B cell (primary cell): ENCODE data around the gene IL3RA. TPM values are rescaled to one million over a fixed set of nuclear protein-coding genes. Genes with fewer than 3 reads are reported as not detected.

Source experiments
- ATAC-seq: fragments of 200-7000 bp; cut with Tn5 transposase; one replicate; pipeline ENCODE4 v1.10.0; 2021; ENCODE audit warnings: low read depth, mild to moderate bottlenecking, moderate number of reproducible peaks, moderate library complexity
- CTCF ChIA-PET: fragments of 350-600 bp; sonication (Branson Sonifier 250); formaldehyde crosslinking; loops from one replicate; lab custom pipeline; 2021; ENCODE audit warnings: antibody characterized with exemption, inconsistent platforms; lab: Charles Lee
- POLR2A ChIA-PET: fragments of 350-600 bp; sonication (Branson Sonifier 250); formaldehyde crosslinking; loops from one replicate; lab custom pipeline; 2021; ENCODE audit warnings: antibody characterized with exemption; lab: Charles Lee
- DNase-seq: peaks from one replicate; pipeline ENCODE4 v3.0.0; 2013
- H2AFZ ChIP-seq: 2 replicates; pipeline ENCODE4 v1.6.1; 2012; ENCODE audit warnings: mild to moderate bottlenecking, low read depth, low read length; ENCODE audit not compliant: insufficient read depth, poor library complexity, severe bottlenecking
- H3K27ac ChIP-seq, 2 donors: 1 replicate in 1 of 2; 2 replicates in 1 of 2; pipeline ENCODE4 v1.5.1; 2012 to 2013; ENCODE audit warnings: low read length in 2 of 2, mild to moderate bottlenecking in 2 of 2, moderate library complexity in 1 of 2
- H3K27me3 ChIP-seq, 4 experiments: fragments of 200-600 bp in 1 of 4; sonication (generic) in 1 of 4; replicated peaks in 1 of 4; 1 replicate in 2 of 4; 2 replicates in 2 of 4; pipeline versions ENCODE4 v1.6.1 to v1.7.0; 2013 to 2016; ENCODE audit warnings: low read length in 3 of 4, mild to moderate bottlenecking in 2 of 4, mixed read lengths in 1 of 4, moderate library complexity in 1 of 4; ENCODE audit not compliant: insufficient read depth in 4 of 4, control insufficient read depth in 3 of 4; ENCODE audit errors: control extremely low read depth in 1 of 4
- H3K36me3 ChIP-seq, 2 experiments: replicated peaks in 1 of 2; 1 replicate in 1 of 2; 2 replicates in 1 of 2; pipeline versions ENCODE4 v1.6.1 to v1.7.1; 2013; ENCODE audit warnings: low read length in 1 of 2; ENCODE audit not compliant: insufficient read depth in 2 of 2, control insufficient read depth in 1 of 2; ENCODE audit errors: control extremely low read depth in 1 of 2, extremely low read depth in 1 of 2
- H3K4me1 ChIP-seq, 2 donors: fragments of 200-600 bp in 1 of 2; sonication (generic) in 1 of 2; 1 replicate in 1 of 2; 2 replicates in 1 of 2; pipeline versions ENCODE4 v1.5.1 to v1.6.1; 2013 to 2017; ENCODE audit warnings: low read length in 2 of 2; ENCODE audit not compliant: control insufficient read depth in 2 of 2, insufficient read depth in 2 of 2
- H3K4me2 ChIP-seq: replicated peaks from 2 replicates; pipeline ENCODE3; 2012; ENCODE audit warnings: mild to moderate bottlenecking, low read depth, low read length; ENCODE audit not compliant: poor library complexity, severe bottlenecking
- H3K4me3 ChIP-seq, 5 experiments: fragments of 200-600 bp in 1 of 5; sonication (generic) in 1 of 5; 1 replicate in 3 of 5; 2 replicates in 2 of 5; pipeline versions ENCODE4 v1.5.1 to v1.7.0; 2011 to 2016; ENCODE audit warnings: low read length in 4 of 5, mild to moderate bottlenecking in 4 of 5, low read depth in 2 of 5, control low read depth in 1 of 5, moderate library complexity in 1 of 5; ENCODE audit not compliant: insufficient read depth in 1 of 5; ENCODE audit errors: control extremely low read depth in 1 of 5, extremely low read depth in 1 of 5
- H3K79me2 ChIP-seq: fragments of 200-600 bp; sonication (generic); one replicate; pipeline ENCODE4 v1.6.0; 2016; ENCODE audit warnings: low read length; ENCODE audit not compliant: control insufficient read depth, insufficient read depth
- H3K9ac ChIP-seq: fragments of 200-600 bp; sonication (generic); 2 replicates; pipeline ENCODE4 v1.6.1; 2017; ENCODE audit warnings: mild to moderate bottlenecking, low read length, moderate library complexity
- H3K9me3 ChIP-seq, 3 donors: one replicate each; pipeline versions ENCODE4 v1.6.1 to v1.7.1; 2013; ENCODE audit warnings: low read length in 2 of 3; ENCODE audit not compliant: control insufficient read depth in 2 of 3, insufficient read depth in 1 of 3; ENCODE audit errors: control extremely low read depth in 1 of 3
- H4K20me1 ChIP-seq: 2 replicates; pipeline ENCODE4 v1.6.0; 2012; ENCODE audit warnings: mild to moderate bottlenecking, low read length; ENCODE audit not compliant: insufficient read depth, control insufficient read depth, poor library complexity, severe bottlenecking
- H3K27ac Mint-ChIP-seq: one replicate; pipeline ENCODE4 v1.8.0; 2021; ENCODE audit warnings: mixed read lengths
- H3K27me3 Mint-ChIP-seq: one replicate; pipeline ENCODE4 v1.8.0; 2021; ENCODE audit warnings: mixed read lengths
- H3K4me1 Mint-ChIP-seq: one replicate; pipeline ENCODE4 v1.8.0; 2021; ENCODE audit warnings: mixed read lengths
- H3K4me3 Mint-ChIP-seq: one replicate; pipeline ENCODE4 v1.8.0; 2021; ENCODE audit warnings: mixed read lengths
- H3K9me3 Mint-ChIP-seq: one replicate; pipeline ENCODE4 v1.8.0; 2022; ENCODE audit warnings: mixed read lengths; ENCODE audit not compliant: insufficient read depth
- EZH2 ChIP-seq: IDR thresholded peaks from 2 replicates; pipeline ENCODE4 v1.6.1; 2012; ENCODE audit warnings: borderline replicate concordance, low read depth, mild to moderate bottlenecking, moderate library complexity, low read length; ENCODE audit not compliant: insufficient read depth, poor library complexity, severe bottlenecking
- WGBS: methylation state at CpG from one replicate; pipeline ENCODE4 v1.1.5; 2013; ENCODE audit warnings: missing lambda C conversion rate; ENCODE audit not compliant: insufficient coverage; 5-methylcytosine and 5-hydroxymethylcytosine counted together
- intact Hi-C: fragments of 100-400 bp; cut with micrococcal nuclease; formaldehyde crosslinking; loops from one replicate; pipeline ENCODE4 v1.10.0; 2022
- polyA plus RNA-seq: library from polyadenylated mRNA; depleted of rRNA; stranded (reverse); fragments of >200 nt; gene quantifications from 2 replicates; pipeline ENCODE4 v1.2.3, GENCODE V29; 2012
- total RNA-seq, 2 donors: library from RNA; stranded (reverse); fragments of 120-200 nt in 1 of 2; gene quantifications; 1 replicate in 1 of 2; 2 replicates in 1 of 2; pipeline versions ENCODE4 v1.2.3 to v1.2.4, GENCODE V29; 2013 to 2022
- TF ChIP-seq, protein P1 (sequence below): fragments of 200-600 bp; IDR thresholded peaks from one replicate; pipeline ENCODE4 v1.8.0; 2022; ENCODE audit warnings: antibody characterized with exemption, mild to moderate bottlenecking

IL3RA gene
- total and polyA plus RNA-seq, 2 donors (not counting 1 experiment from before 2014, with no cell fraction given), result 1.6 to 31.6 TPM

DNA sequence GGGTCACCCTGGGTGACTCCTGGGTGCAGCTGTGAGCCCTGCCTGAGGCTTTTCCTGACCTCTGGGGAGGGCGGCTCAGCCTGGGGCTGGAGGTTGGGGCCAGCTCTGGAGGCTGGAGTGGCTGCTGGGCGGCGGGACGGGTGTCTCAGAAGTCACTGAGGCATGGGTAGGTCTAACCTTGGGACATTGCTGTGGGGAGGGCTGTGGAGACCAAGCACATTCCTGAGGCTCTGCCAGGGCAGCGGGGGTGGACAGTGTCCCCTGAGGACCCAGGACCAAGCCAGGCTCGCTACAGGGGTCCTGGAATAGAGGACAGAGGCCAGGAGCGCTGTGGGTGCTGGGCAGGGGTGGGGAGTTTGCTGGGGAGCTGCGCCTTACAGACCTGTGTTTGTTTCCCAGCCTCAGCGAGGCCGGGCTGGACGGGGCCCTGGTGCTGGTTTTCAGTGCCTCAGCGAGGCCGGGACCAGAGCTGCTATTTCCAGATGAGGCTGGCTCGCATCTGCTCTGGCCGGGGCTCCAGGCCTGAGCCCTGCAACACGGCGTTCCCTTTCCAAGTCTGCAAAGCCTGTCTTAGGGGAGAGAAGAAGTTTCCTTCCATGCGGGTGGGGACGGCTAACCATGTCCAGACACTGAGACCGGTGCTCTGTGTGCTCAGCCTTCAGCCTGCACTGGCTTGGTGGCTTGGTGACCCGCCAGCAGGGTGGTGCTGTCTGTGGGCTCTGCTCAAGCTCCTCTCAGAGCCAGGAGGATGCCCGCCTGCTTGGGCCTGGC, 58.3 kb downstream of the IL3RA start:
- Mint-ChIP-seq H3K27me3 (no peaks in the 10 kb centered on the region), H3K9me3 (no peaks in the 10 kb centered on the region), H3K27ac (no peak overlapping the region), H3K4me3 (peak overlapping the region; percentile 29), H3K4me1 (peaks cover 21% of the 10 kb centered on the region)
- H3K27me3 ChIP-seq, result no peaks in the 10 kb centered on the region
- peaks cover 59% of the 10 kb centered on the region for H4K20me1 ChIP-seq
- no peak overlapping the region for H3K27ac ChIP-seq
- ChIA-PET CTCF (no interaction called here), POLR2A (no interaction called here)
- no peaks in the 10 kb centered on the region for H3K9me3 ChIP-seq
- no peak overlapping the region for H2AFZ ChIP-seq
- H3K36me3 ChIP-seq, result peaks cover 0 to 19% of the 10 kb centered on the region in 2 experiments
- TF ChIP-seq, protein P1, sequence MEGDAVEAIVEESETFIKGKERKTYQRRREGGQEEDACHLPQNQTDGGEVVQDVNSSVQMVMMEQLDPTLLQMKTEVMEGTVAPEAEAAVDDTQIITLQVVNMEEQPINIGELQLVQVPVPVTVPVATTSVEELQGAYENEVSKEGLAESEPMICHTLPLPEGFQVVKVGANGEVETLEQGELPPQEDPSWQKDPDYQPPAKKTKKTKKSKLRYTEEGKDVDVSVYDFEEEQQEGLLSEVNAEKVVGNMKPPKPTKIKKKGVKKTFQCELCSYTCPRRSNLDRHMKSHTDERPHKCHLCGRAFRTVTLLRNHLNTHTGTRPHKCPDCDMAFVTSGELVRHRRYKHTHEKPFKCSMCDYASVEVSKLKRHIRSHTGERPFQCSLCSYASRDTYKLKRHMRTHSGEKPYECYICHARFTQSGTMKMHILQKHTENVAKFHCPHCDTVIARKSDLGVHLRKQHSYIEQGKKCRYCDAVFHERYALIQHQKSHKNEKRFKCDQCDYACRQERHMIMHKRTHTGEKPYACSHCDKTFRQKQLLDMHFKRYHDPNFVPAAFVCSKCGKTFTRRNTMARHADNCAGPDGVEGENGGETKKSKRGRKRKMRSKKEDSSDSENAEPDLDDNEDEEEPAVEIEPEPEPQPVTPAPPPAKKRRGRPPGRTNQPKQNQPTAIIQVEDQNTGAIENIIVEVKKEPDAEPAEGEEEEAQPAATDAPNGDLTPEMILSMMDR, result no peak
- TF ChIP-seq EZH2, result no peak
- WGBS, result 93% methylated on average over 21 of the region's 22 CpGs
- intact Hi-C loops, result loop anchor here (10.0 kb wide), 1 partner anchor 1130 kb away; no protein-coding TSS in a partner anchor
- H3K4me1 ChIP-seq, result peaks cover 15 to 20% of the 10 kb centered on the region in 2 donors
- DNase-seq (no peak), ATAC-seq (no peak)
- no peak overlapping the region for H3K4me2 ChIP-seq
- H3K9ac ChIP-seq, result no peak overlapping the region
- H3K79me2 ChIP-seq, result peaks cover 56% of the 10 kb centered on the region
- H3K4me3 ChIP-seq, result no peak overlapping the region

DNA sequence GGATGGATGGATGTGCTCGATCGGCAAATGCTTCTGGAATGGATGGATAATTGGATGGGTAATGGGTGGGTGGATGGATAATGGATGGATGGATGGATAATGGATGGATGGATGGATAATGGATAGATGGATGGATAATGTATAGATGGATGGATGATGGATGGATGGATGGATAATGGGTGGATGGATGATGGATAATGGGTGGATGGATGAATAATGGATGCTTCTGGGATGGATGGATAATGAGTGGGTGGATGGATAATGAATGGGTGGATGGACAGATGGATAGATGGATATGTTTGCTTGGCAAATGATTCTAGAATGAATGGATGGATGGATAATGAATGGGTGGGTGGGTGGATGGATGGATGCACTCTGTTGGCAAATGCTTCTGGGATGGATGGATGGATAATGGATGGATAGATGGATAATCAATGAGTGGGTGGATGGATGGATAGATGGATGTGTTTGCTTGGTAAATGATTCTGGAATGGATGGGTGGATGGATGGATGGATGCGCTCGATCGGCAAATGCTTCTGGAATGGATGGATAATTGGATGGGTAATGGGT, 59.1 kb downstream of the IL3RA start:
- POLR2A ChIA-PET, result no interaction called here
- H3K4me1 Mint-ChIP-seq, result peaks cover 19% of the 10 kb centered on the region
- H3K9me3 Mint-ChIP-seq, result no peaks in the 10 kb centered on the region
- intact Hi-C loops, result loop anchor here (10.0 kb wide), 1 partner anchor 1129 kb away; no protein-coding TSS in a partner anchor
- no peak for DNase-seq
- H3K27ac Mint-ChIP-seq, result peak overlapping the region; percentile 27
- Histone ChIP-seq H3K9me3 (no peaks in the 10 kb centered on the region), H3K4me2 (no peak overlapping the region), H4K20me1 (peaks cover 51% of the 10 kb centered on the region), H3K9ac (no peak overlapping the region), H2AFZ (no peak overlapping the region), H3K27me3 (no peaks in the 10 kb centered on the region), H3K36me3 (peaks cover 0 to 18% of the 10 kb centered on the region in 2 experiments), H3K4me3 (no peak overlapping the region), H3K27ac (no peak overlapping the region), H3K4me1 (peaks cover 11 to 12% of the 10 kb centered on the region in 2 donors), H3K79me2 (peaks cover 48% of the 10 kb centered on the region)
- 97% methylated on average over 5 of the region's 5 CpGs for WGBS
- no peaks in the 10 kb centered on the region for H3K27me3 Mint-ChIP-seq
- H3K4me3 Mint-ChIP-seq, result peak overlapping the region; percentile 8
- TF ChIP-seq, protein P1, result no peak
- TF ChIP-seq EZH2, result no peak
- CTCF ChIA-PET, result no interaction called here
- no peak for ATAC-seq
